Endodermal cell (in vitro differentiated cells): ENCODE data around the gene NRXN3. TPM values are rescaled to one million over a fixed set of nuclear protein-coding genes. Genes with fewer than 3 reads are reported as not detected.

Source experiments
- DNase-seq: peaks from one replicate; pipeline ENCODE4 v3.0.0-alpha.2; 2017
- H3K27ac ChIP-seq: 2 replicates; pipeline ENCODE4 v1.5.1; 2013; ENCODE audit warnings: mild to moderate bottlenecking, low read depth, low read length, moderate library complexity
- H3K27me3 ChIP-seq: 2 replicates; pipeline ENCODE4 v1.6.1; 2013; ENCODE audit warnings: mild to moderate bottlenecking, low read length, moderate library complexity; ENCODE audit not compliant: insufficient read depth, control insufficient read depth, poor library complexity, severe bottlenecking
- H3K36me3 ChIP-seq: 2 replicates; pipeline ENCODE4 v1.7.0; 2013; ENCODE audit warnings: mild to moderate bottlenecking, low read length, moderate library complexity; ENCODE audit not compliant: control insufficient read depth, insufficient read depth
- H3K4me1 ChIP-seq: one replicate; pipeline ENCODE4 v1.7.0; 2013; ENCODE audit warnings: low read length; ENCODE audit not compliant: control insufficient read depth, insufficient read depth
- H3K4me3 ChIP-seq: 2 replicates; pipeline ENCODE4 v1.5.1; 2013; ENCODE audit warnings: mild to moderate bottlenecking, low read length, moderate library complexity
- H3K9ac ChIP-seq: 2 replicates; pipeline ENCODE4 v1.6.1; 2013; ENCODE audit warnings: mild to moderate bottlenecking, low read length, moderate library complexity; ENCODE audit not compliant: poor library complexity, severe bottlenecking; ENCODE audit errors: extremely low read depth
- H3K9me3 ChIP-seq: 2 replicates; pipeline ENCODE4 v1.6.1; 2013; ENCODE audit warnings: mild to moderate bottlenecking, low read length, moderate library complexity; ENCODE audit not compliant: control insufficient read depth
- H3K27ac Mint-ChIP-seq: 2 replicates; pipeline ENCODE4 v1.8.0; 2020; ENCODE audit warnings: mixed read lengths
- H3K27me3 Mint-ChIP-seq: 2 replicates; pipeline ENCODE4 v1.8.0; 2021; ENCODE audit warnings: mild to moderate bottlenecking, mixed read lengths; ENCODE audit not compliant: insufficient read depth
- H3K36me3 Mint-ChIP-seq: 2 replicates; pipeline ENCODE4 v1.8.0; 2020; ENCODE audit warnings: low read depth, mixed read lengths
- H3K4me1 Mint-ChIP-seq: 2 replicates; pipeline ENCODE4 v1.8.0; 2020; ENCODE audit warnings: mixed read lengths
- H3K4me3 Mint-ChIP-seq: 2 replicates; pipeline ENCODE4 v1.8.0; 2020; ENCODE audit warnings: mild to moderate bottlenecking, moderate library complexity, mixed read lengths
- H3K9me3 Mint-ChIP-seq: 2 replicates; pipeline ENCODE4 v1.8.0; 2020; ENCODE audit warnings: mild to moderate bottlenecking, mixed read lengths
- WGBS, 2 experiments: methylation state at CpG; one replicate each; pipeline versions ENCODE4 v1.1.5 to v1.1.7; 2013; ENCODE audit warnings: missing lambda C conversion rate in 2 of 2, mixed read lengths in 1 of 2; ENCODE audit not compliant: insufficient coverage in 1 of 2, insufficient read length in 1 of 2; 5-methylcytosine and 5-hydroxymethylcytosine counted together
- total RNA-seq, 2 donors: library from RNA; stranded (reverse); fragmentation: NEBNext Ultra II Directional in 1 of 2; extraction: Animal tissue kit (Norgen Biotek cat#: 25700) in 1 of 2; gene quantifications; 2 replicates in 1 of 2; 3 replicates in 1 of 2; pipeline ENCODE4 v1.2.1, GENCODE V29; 2021
- TF ChIP-seq, protein P1 (sequence below): fragments of 200-600 bp; sonication (generic); conservative IDR thresholded peaks from 2 replicates; pipeline ENCODE4 v1.5.0; 2021; ENCODE audit warnings: antibody characterized with exemption, mild to moderate bottlenecking

NRXN3 gene
- total RNA-seq, 2 donors from 2014 or later = 20.9 to 21.4 TPM

DNA sequence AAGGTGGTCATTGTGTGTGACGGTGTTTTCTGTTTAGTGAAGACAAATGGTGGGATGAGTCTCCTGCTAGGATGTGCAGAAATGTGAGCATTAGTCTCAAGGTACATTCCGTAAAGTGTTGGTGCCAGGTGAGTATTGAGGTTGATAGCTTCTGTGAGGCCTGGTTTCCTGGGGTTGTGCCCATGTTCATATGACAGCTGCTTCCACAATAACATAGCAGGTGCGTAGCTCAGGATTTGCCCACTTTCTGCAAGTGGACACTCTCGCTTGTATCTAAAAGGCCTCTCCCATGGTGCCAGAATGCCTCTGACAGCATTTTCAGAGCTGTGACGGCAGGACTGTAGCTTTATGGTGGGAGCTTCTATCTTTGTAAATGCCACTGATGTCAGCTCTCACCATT, 1209.1 kb downstream of the NRXN3 start:
- Mint-ChIP-seq H3K27ac (no peak overlapping the region), H3K4me3 (no peak overlapping the region), H3K4me1 (peaks cover 29% of the 10 kb centered on the region), H3K27me3 (no peaks in the 10 kb centered on the region), H3K36me3 (no peaks in the 10 kb centered on the region), H3K9me3 (peaks cover 4% of the 10 kb centered on the region)
- Histone ChIP-seq H3K9ac (no peak overlapping the region), H3K36me3 (no peaks in the 10 kb centered on the region), H3K27ac (no peak overlapping the region), H3K4me1 (peaks cover 2% of the 10 kb centered on the region), H3K9me3 (no peaks in the 10 kb centered on the region), H3K4me3 (no peak overlapping the region), H3K27me3 (no peaks in the 10 kb centered on the region)
- 93 to 97% methylated on average over 4 to 5 of the region's 5 CpGs for WGBS, 2 experiments
- TF ChIP-seq, protein P1, sequence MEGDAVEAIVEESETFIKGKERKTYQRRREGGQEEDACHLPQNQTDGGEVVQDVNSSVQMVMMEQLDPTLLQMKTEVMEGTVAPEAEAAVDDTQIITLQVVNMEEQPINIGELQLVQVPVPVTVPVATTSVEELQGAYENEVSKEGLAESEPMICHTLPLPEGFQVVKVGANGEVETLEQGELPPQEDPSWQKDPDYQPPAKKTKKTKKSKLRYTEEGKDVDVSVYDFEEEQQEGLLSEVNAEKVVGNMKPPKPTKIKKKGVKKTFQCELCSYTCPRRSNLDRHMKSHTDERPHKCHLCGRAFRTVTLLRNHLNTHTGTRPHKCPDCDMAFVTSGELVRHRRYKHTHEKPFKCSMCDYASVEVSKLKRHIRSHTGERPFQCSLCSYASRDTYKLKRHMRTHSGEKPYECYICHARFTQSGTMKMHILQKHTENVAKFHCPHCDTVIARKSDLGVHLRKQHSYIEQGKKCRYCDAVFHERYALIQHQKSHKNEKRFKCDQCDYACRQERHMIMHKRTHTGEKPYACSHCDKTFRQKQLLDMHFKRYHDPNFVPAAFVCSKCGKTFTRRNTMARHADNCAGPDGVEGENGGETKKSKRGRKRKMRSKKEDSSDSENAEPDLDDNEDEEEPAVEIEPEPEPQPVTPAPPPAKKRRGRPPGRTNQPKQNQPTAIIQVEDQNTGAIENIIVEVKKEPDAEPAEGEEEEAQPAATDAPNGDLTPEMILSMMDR = no peak
- DNase-seq = no peak

DNA sequence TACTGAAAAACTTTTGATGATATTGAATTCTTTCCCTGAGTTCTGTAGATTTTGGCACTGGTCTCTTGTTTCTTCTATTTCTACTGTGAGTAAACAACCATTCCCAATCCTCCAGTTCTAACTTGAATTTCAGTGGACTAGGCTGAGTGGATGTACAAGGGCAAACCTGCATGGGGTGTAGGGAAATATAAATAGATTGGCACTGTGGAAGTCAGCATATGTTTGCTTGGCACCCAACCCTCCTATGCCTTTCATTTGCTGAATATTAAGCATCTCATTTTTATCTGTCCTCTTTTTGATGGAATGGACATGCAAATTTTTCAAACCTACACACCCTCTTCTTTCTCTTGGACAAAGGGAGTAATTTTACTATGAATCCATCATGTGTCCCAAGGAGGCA, 1212.9 kb downstream of the NRXN3 start:
- Mint-ChIP-seq H3K4me3 (no peak overlapping the region), H3K27me3 (no peaks in the 10 kb centered on the region)
- no peak for DNase-seq

DNA sequence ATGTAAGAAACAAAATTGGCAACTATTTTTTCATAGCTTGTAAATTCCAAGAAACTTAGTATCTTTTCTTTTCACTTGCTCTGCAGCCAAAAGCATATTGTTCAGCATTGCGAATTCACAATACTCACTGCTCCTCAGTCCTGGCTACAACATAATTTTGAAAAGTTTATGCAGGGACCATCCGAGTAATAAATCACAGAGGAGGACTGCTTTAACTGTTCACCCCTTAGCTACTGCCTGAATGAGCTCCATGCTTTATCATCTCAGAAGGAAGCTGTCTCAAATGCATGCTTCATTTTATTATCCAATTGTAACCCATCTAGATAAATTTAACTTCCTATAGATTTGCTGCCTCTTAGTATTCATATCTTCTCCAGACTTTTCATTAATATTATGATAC, 1213.3 kb downstream of the NRXN3 start:
- H3K9me3 Mint-ChIP-seq = peaks cover 14% of the 10 kb centered on the region
- no peaks in the 10 kb centered on the region for H3K36me3 Mint-ChIP-seq
- no peaks in the 10 kb centered on the region for H3K27me3 ChIP-seq
- H3K4me1 ChIP-seq = peaks cover 2% of the 10 kb centered on the region
- DNase-seq = no peak
- 91 to 92% methylated on average over 2 of the region's 2 CpGs for WGBS, 2 experiments
- H3K4me3 Mint-ChIP-seq = no peak overlapping the region
- H3K27me3 Mint-ChIP-seq = no peaks in the 10 kb centered on the region
- H3K4me1 Mint-ChIP-seq = peaks cover 16% of the 10 kb centered on the region
- no peak overlapping the region for H3K4me3 ChIP-seq
- H3K27ac Mint-ChIP-seq = no peak overlapping the region
- H3K27ac ChIP-seq = no peak overlapping the region
- TF ChIP-seq, protein P1 = no peak
- H3K36me3 ChIP-seq = no peaks in the 10 kb centered on the region
- H3K9me3 ChIP-seq = no peaks in the 10 kb centered on the region
- H3K9ac ChIP-seq = no peak overlapping the region

More for the DNA sequence above, 1212.9 kb downstream of the NRXN3 start:
- Mint-ChIP-seq H3K9me3 (peaks cover 14% of the 10 kb centered on the region), H3K36me3 (no peaks in the 10 kb centered on the region), H3K4me1 (peaks cover 20% of the 10 kb centered on the region), H3K27ac (no peak overlapping the region)
- Histone ChIP-seq H3K9me3 (no peaks in the 10 kb centered on the region), H3K36me3 (no peaks in the 10 kb centered on the region), H3K4me1 (peaks cover 2% of the 10 kb centered on the region), H3K27ac (no peak overlapping the region), H3K9ac (no peak overlapping the region), H3K27me3 (no peaks in the 10 kb centered on the region), H3K4me3 (no peak overlapping the region)
- TF ChIP-seq, protein P1 = no peak
